HG03045 (cell line): ENCODE results near the gene FBN1.

Experiments used
- ATAC-seq: cut with Tn5 transposase; IDR thresholded peaks from one replicate; pipeline ENCODE4 v1.9.1; 2021; ENCODE audit warnings: mild to moderate bottlenecking, moderate library complexity; ENCODE audit not compliant: unreplicated experiment

Gene FBN1

GRCh38 chr15:48625126-48625525 is 20.4 kb downstream of the FBN1 start:
- no peak for ATAC-seq

- ATAC-seq: no peak
Observed at GRCh38 chr15:48624700-48625099, 20.8 kb downstream of the FBN1 start.

- no peak for ATAC-seq
Observed at GRCh38 chr15:48623456-48623855, 22.1 kb downstream of the FBN1 start.

GRCh38 chr15:48622237-48622636 is 23.3 kb downstream of the FBN1 start:
- ATAC-seq: no peak

- no peak for ATAC-seq
Observed at GRCh38 chr15:48619446-48619845, 26.1 kb downstream of the FBN1 start.

GRCh38 chr15:48617619-48618018 is 27.9 kb downstream of the FBN1 start:
- ATAC-seq: no peak

GRCh38 chr15:48616216-48616615 is 29.3 kb downstream of the FBN1 start:
- ATAC-seq: no peak

GRCh38 chr15:48614051-48614450 is 31.5 kb downstream of the FBN1 start:
- no peak for ATAC-seq

GRCh38 chr15:48609486-48609885 is 36.0 kb downstream of the FBN1 start:
- no peak for ATAC-seq

GRCh38 chr15:48607846-48608245 is 37.7 kb downstream of the FBN1 start:
- ATAC-seq: no peak

- no peak for ATAC-seq
Observed at GRCh38 chr15:48604567-48604966, 40.9 kb downstream of the FBN1 start.

GRCh38 chr15:48603922-48604321 is 41.6 kb downstream of the FBN1 start:
- no peak for ATAC-seq

- ATAC-seq: no peak
Observed at GRCh38 chr15:48603123-48603500, 42.4 kb downstream of the FBN1 start.

- ATAC-seq: no peak
Observed at GRCh38 chr15:48602358-48603122, 43.0 kb downstream of the FBN1 start.

- no peak for ATAC-seq
Observed at GRCh38 chr15:48601095-48601494, 44.4 kb downstream of the FBN1 start.

- no peak for ATAC-seq
Observed at GRCh38 chr15:48596841-48597240, 48.7 kb downstream of the FBN1 start.

- ATAC-seq: peak; percentile 42
Observed at GRCh38 chr15:48596415-48596814, 49.1 kb downstream of the FBN1 start.

- peak; percentile 54 for ATAC-seq
Observed at GRCh38 chr15:48595981-48596380, 49.5 kb downstream of the FBN1 start.

GRCh38 chr15:48592933-48593332 is 52.6 kb downstream of the FBN1 start:
- no peak for ATAC-seq

GRCh38 chr15:48592221-48592731 is 53.2 kb downstream of the FBN1 start:
- no peak for ATAC-seq

GRCh38 chr15:48590723-48591122 is 54.8 kb downstream of the FBN1 start:
- ATAC-seq: no peak

- no peak for ATAC-seq
Observed at GRCh38 chr15:48584812-48585563, 60.5 kb downstream of the FBN1 start.
